Sigmoid colon (tissue), 3 donors: Measurements from ENCODE around the gene RPTOR.

Experiments used
- POLR2A ChIP-seq, 2 donors: fragments of 450-650 bp; IDR thresholded peaks; one replicate each; pipeline ENCODE4 v1.6.1; 2016; ENCODE audit warnings: antibody characterized with exemption in 2 of 2, mild to moderate bottlenecking in 2 of 2, moderate library complexity in 2 of 2
- TF ChIP-seq, protein P1 (sequence below), 4 experiments: fragments of 450-650 bp in 3 of 4; fragments of 200-600 bp in 1 of 4; IDR thresholded peaks; one replicate each; pipeline ENCODE4 v1.5.1; 2016 to 2019; ENCODE audit warnings: antibody characterized with exemption in 4 of 4, mild to moderate bottlenecking in 3 of 4, moderate library complexity in 2 of 4

DNA sequence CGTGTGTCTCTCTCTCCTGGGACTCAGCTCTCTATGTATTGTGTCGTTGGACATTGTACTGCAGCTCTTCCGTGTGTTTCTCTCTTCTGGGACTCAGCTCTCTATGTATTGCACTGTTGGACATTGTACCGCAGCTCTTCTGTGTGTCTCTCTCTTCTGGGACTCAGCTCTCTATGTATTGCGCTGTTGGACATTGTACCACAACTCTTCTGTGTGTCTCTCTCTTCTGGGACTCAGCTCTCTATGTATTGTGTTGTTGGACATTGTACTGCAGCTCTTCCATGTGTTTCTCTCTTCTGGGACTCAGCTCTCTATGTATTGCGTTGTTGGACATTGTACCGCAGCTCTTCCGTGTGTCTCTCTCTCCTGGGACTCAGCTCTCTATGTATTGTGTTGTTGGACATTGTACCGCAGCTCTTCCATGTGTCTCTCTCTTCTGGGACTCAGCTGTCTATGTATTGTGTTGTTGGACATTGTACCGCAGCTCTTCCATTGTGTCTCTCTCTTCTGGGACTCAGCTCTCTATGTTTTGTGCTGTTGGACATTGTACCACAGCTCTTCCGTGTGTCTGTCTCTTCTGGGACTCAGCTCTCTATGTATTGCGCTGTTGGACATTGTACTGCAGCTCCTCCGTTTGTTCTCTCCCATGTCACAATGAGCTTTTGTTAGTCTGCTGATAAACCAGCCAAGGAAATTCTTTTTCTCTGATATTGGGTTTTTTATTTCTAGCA lies 84.8 kb downstream of the RPTOR start:
- TF ChIP-seq, protein P1, sequence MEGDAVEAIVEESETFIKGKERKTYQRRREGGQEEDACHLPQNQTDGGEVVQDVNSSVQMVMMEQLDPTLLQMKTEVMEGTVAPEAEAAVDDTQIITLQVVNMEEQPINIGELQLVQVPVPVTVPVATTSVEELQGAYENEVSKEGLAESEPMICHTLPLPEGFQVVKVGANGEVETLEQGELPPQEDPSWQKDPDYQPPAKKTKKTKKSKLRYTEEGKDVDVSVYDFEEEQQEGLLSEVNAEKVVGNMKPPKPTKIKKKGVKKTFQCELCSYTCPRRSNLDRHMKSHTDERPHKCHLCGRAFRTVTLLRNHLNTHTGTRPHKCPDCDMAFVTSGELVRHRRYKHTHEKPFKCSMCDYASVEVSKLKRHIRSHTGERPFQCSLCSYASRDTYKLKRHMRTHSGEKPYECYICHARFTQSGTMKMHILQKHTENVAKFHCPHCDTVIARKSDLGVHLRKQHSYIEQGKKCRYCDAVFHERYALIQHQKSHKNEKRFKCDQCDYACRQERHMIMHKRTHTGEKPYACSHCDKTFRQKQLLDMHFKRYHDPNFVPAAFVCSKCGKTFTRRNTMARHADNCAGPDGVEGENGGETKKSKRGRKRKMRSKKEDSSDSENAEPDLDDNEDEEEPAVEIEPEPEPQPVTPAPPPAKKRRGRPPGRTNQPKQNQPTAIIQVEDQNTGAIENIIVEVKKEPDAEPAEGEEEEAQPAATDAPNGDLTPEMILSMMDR (IDR thresholded peaks at IDR 0.05) = no peak
- no peak for TF ChIP-seq POLR2A (IDR thresholded peaks at IDR 0.05)
